Measurements from ENCODE around the gene AP1S2. TPM values are rescaled to one million over a fixed set of nuclear protein-coding genes. Genes with fewer than 3 reads are reported as not detected.

Gene AP1S2
- total RNA-seq, 2 experiments from 2014 or later, result 29.5 to 34.3 TPM

DNA sequence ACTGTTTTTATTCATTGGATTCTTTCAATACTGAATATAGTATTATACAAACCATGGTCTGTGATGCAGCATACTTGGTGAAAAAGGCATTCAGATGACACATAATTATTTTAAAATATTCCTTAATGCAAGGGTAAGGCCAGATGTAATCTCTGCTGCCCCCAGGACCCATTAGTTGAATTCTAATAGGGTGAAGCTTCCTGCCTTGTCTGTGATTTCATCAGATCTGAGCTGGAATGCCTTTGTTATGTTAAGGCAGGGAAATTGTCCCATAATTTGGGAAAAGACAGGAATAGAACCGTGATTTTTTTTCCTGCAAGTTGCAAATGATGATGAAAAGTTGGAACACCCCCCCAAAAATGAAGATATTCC is 38.2 kb downstream of the AP1S2 start:
- H3K4me3 Mint-ChIP-seq, result no peak overlapping the region
- peak overlapping the region; percentile 79 for H3K27ac Mint-ChIP-seq
- H3K27me3 Mint-ChIP-seq, result no peaks in the 10 kb centered on the region
- ChIA-PET POLR2A (interaction anchor here (0.9 to 2.1 kb wide), 7 partner anchors 11 to 78 kb away, joined by 3 to 16 read pairs (median 4); partner anchors contain the start of genes AP1S2, CA5B and ZRSR2), CTCF (interaction anchor here (0.9 to 1.4 kb wide), 4 partner anchors 15 to 39 kb away, joined by 3 to 7 read pairs (median 4); partner anchors contain the start of gene AP1S2)
- no peaks in the 10 kb centered on the region for H3K9me3 Mint-ChIP-seq
- peaks cover 53% of the 10 kb centered on the region for H3K36me3 Mint-ChIP-seq (ENCODE audit: low read depth)
- H3K4me1 Mint-ChIP-seq, result peaks cover 54% of the 10 kb centered on the region
- DNase-seq, result no peak

DNA sequence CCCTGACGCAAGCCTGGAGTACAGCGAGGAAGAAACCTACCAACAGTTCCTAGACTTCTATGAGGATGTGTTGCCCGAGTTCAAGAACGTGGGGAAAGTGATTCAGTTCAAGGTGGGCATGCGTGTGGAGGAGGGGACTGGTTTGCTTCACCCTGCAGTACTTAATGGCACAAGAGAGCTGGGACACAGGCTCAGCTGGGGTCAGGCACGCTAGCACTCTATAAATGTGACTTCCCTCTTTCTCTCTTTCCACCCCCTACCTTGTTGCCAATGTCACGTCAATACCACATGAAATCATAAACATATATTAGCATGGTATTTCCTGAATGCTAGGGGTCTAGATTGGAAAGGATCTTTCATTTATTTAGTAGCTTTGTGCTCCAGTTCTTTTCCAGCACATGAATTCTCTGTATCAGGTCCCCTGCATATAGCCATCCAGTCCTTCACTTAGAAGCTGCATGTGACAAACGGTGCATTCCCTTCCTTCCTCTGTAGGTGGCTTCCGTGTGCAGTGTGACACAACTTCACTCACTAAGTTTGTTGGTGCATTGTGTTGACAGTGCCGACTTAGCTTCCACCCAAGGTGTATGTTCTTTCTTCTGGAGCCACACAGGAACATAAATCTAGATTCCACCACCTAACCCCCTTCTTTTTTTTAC is 38.7 kb downstream of the AP1S2 start:
- Mint-ChIP-seq H3K9me3 (no peaks in the 10 kb centered on the region), H3K27me3 (no peaks in the 10 kb centered on the region), H3K4me3 (no peak overlapping the region), H3K36me3 (ENCODE audit: low read depth) (peaks cover 49% of the 10 kb centered on the region), H3K4me1 (peaks cover 54% of the 10 kb centered on the region), H3K27ac (peak overlapping the region; percentile 79)
- DNase-seq, result peak; percentile 40
- ChIA-PET CTCF (interaction anchor here (0.9 to 1.4 kb wide), 5 partner anchors 15 to 156 kb away, joined by 3 to 7 read pairs (median 3); partner anchors contain the start of gene AP1S2), POLR2A (interaction anchor here (0.9 to 2.1 kb wide), 6 partner anchors 10 to 77 kb away, joined by 3 to 16 read pairs (median 6); partner anchors contain the start of genes AP1S2, CA5B and ZRSR2)

GRCh38 chrX:15814771-15815365 is 39.7 kb downstream of the AP1S2 start:
- H3K36me3 Mint-ChIP-seq (ENCODE audit: low read depth), result peaks cover 46% of the 10 kb centered on the region
- H3K4me3 Mint-ChIP-seq, result no peak overlapping the region
- no peaks in the 10 kb centered on the region for H3K9me3 Mint-ChIP-seq
- no peak for DNase-seq
- ChIA-PET CTCF (interaction anchor here (0.6 to 1.2 kb wide), 4 partner anchors 32 to 1033 kb away, joined by 3 read pairs; no protein-coding TSS in a partner anchor), POLR2A (interaction anchor here (1.1 kb wide), 1 partner anchor 40 kb away, joined by 3 read pairs; the partner anchor contains the start of gene AP1S2)
- peaks cover 46% of the 10 kb centered on the region for H3K4me1 Mint-ChIP-seq
- no peak overlapping the region for H3K27ac Mint-ChIP-seq
- no peaks in the 10 kb centered on the region for H3K27me3 Mint-ChIP-seq

- Mint-ChIP-seq H3K36me3 (ENCODE audit: low read depth) (peaks cover 50% of the 10 kb centered on the region), H3K9me3 (no peaks in the 10 kb centered on the region), H3K4me3 (no peak overlapping the region), H3K27ac (no peak overlapping the region), H3K4me1 (peaks cover 46% of the 10 kb centered on the region), H3K27me3 (no peaks in the 10 kb centered on the region)
- no peak for DNase-seq
- CTCF ChIA-PET, result interaction anchor here (1.4 kb wide), 1 partner anchor 42 kb away, joined by 3 read pairs; the partner anchor contains the start of gene AP1S2
- POLR2A ChIA-PET, result interaction anchor here (1.3 kb wide), 1 partner anchor 22 kb away, joined by 4 read pairs; no protein-coding TSS in a partner anchor
Observed at GRCh38 chrX:15813416-15813815, 41.2 kb downstream of the AP1S2 start.

GRCh38 chrX:15812192-15812938 is 42.2 kb downstream of the AP1S2 start:
- DNase-seq, result no peak
- POLR2A ChIA-PET, result interaction anchor here (1.3 kb wide), 1 partner anchor 21 kb away, joined by 4 read pairs; no protein-coding TSS in a partner anchor
- Mint-ChIP-seq H3K9me3 (no peaks in the 10 kb centered on the region), H3K4me3 (no peak overlapping the region), H3K27ac (no peak overlapping the region), H3K36me3 (ENCODE audit: low read depth) (peaks cover 45% of the 10 kb centered on the region), H3K4me1 (peaks cover 43% of the 10 kb centered on the region), H3K27me3 (no peaks in the 10 kb centered on the region)
- CTCF ChIA-PET, result interaction anchor here (1.4 kb wide), 1 partner anchor 43 kb away, joined by 3 read pairs; the partner anchor contains the start of gene AP1S2

- Mint-ChIP-seq H3K27me3 (no peaks in the 10 kb centered on the region), H3K36me3 (ENCODE audit: low read depth) (peaks cover 42% of the 10 kb centered on the region), H3K27ac (no peak overlapping the region), H3K4me1 (peaks cover 6% of the 10 kb centered on the region), H3K9me3 (no peaks in the 10 kb centered on the region), H3K4me3 (no peak overlapping the region)
- DNase-seq, result no peak
- ChIA-PET POLR2A (no interaction called here), CTCF (no interaction called here)
Observed at GRCh38 chrX:15808254-15808653, 46.4 kb downstream of the AP1S2 start.

DNA sequence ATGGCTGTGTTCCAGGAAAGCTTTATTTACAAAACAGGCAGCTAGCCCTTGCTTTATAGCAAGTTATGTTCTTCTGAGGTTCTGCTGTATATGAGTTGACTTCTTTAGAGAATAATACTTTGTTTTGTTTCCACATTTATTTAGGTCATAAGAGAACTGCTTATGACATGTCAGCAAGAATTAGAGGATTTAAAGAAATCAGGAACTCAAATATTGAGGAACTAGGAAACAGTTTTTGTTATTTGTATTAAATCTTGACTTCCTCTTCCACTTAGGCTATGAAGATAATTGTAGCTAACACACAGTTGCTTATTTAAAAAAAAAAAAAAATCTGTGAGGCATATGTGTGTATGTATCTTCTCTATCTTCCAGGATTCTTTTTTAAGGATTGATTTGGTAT is 50.0 kb downstream of the AP1S2 start:
- no peaks in the 10 kb centered on the region for H3K9me3 Mint-ChIP-seq
- H3K27ac Mint-ChIP-seq, result no peak overlapping the region
- CTCF ChIA-PET, result no interaction called here
- H3K4me3 Mint-ChIP-seq, result no peak overlapping the region
- H3K4me1 Mint-ChIP-seq, result no peaks in the 10 kb centered on the region
- peaks cover 25% of the 10 kb centered on the region for H3K36me3 Mint-ChIP-seq (ENCODE audit: low read depth)
- POLR2A ChIA-PET, result interaction anchor here (1.0 kb wide), 1 partner anchor 13 kb away, joined by 3 read pairs; no protein-coding TSS in a partner anchor
- no peaks in the 10 kb centered on the region for H3K27me3 Mint-ChIP-seq
- no peak for DNase-seq

- CTCF ChIA-PET, result interaction anchor here (0.9 kb wide), 1 partner anchor 9 kb away, joined by 3 read pairs; no protein-coding TSS in a partner anchor
- Mint-ChIP-seq H3K27ac (no peak overlapping the region), H3K4me3 (no peak overlapping the region), H3K27me3 (no peaks in the 10 kb centered on the region), H3K4me1 (peaks cover 43% of the 10 kb centered on the region), H3K9me3 (no peaks in the 10 kb centered on the region), H3K36me3 (ENCODE audit: low read depth) (peaks cover 35% of the 10 kb centered on the region)
- POLR2A ChIA-PET, result no interaction called here
- DNase-seq, result no peak
Observed at GRCh38 chrX:15797707-15798106, 56.9 kb downstream of the AP1S2 start.

DNA sequence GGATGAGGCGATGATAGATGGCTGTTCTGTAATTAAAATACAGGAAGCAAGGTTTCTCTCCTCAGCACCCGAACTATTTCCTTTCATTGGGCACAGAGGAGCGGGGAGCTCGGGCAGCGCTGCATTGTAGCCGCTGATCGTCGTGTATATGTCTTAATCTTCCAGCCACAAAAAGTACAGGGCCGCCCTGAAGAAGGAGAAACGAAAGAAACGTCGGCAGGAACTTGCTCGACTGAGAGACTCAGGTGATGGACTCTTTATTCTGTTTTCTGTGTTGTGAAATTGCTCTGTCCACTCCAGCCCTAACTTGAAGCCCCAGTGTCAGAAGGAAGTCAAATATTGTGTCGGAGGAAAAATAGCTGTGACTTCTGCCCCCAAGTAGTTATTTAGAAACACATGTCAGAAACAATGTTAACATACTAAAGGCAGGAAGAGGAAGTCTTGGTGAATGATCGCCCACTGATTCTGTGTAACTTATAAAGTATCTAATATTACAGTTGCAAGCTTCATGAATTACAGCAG is 63.8 kb downstream of the AP1S2 start:
- DNase-seq, result no peak
- Mint-ChIP-seq H3K36me3 (ENCODE audit: low read depth) (peaks cover 18% of the 10 kb centered on the region), H3K9me3 (no peaks in the 10 kb centered on the region), H3K27ac (no peak overlapping the region), H3K27me3 (no peaks in the 10 kb centered on the region), H3K4me3 (no peak overlapping the region), H3K4me1 (peaks cover 34% of the 10 kb centered on the region)
- ChIA-PET CTCF (interaction anchor here (0.6 to 1.8 kb wide), 5 partner anchors 34 to 458 kb away, joined by 3 to 10 read pairs (median 3); partner anchors contain the start of genes AP1S2 and CA5B), POLR2A (interaction anchor here (0.7 to 3.8 kb wide), 22 partner anchors 9 to 929 kb away, joined by 3 to 42 read pairs (median 6); partner anchors contain the start of genes AP1S2, CA5B and SYAP1)

DNA sequence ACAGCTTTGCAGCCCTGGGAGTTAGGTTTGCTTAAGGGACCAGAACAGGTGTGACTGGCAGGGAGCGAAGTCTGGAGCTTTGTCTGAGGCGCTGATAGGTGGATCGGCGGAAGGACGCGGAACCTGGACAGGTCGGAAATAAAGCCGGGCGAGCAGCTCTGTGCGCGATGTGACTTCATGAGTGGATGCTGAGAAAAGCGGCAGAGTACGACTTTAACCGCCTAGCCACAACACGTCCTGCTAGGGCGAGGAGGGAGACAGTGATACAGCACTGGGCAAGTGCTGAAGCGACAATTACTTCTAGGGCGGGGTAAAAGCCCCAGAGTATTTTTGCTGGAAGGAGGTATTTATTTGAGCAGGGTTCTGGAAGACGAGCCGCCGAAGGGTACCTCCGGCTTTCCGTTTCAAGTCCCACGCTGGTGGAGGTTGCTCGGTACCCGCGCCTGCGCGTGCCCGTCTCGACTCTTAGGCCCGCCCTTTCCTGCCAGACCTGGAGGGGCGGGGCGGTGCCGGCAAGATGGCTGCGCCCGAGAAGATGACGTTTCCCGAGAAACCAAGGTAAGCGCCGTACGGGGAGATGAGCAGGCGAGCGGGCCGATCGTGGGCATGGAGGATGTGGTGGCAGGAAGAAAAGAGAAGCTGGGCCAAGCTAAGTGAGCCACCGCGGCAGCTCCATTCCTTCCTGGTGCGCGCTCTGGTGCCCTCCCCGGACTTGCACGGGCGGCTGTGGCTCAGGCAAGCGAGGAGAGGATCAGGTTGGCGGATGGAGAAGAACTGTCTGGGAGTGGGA is 64.4 kb downstream of the AP1S2 start, which contains the start of gene ZRSR2:
Gene ZRSR2, plus strand, starts transcription at position 506 of the 790 bp plus-strand sequence. Its CDS starts 12 bp downstream, at position 518.
- ChIA-PET CTCF (interaction anchor here (1.1 to 1.8 kb wide), 5 partner anchors 13 to 65 kb away, joined by 3 to 10 read pairs (median 4); partner anchors contain the start of genes AP1S2 and CA5B), POLR2A (interaction anchor here (0.7 to 3.8 kb wide), 23 partner anchors 9 to 930 kb away, joined by 3 to 42 read pairs (median 4); partner anchors contain the start of genes AP1S2, CA5B and SYAP1)
- H3K9me3 Mint-ChIP-seq, result no peaks in the 10 kb centered on the region
- H3K4me1 Mint-ChIP-seq, result peaks cover 31% of the 10 kb centered on the region
- H3K27me3 Mint-ChIP-seq, result no peaks in the 10 kb centered on the region
- H3K36me3 Mint-ChIP-seq (ENCODE audit: low read depth), result peaks cover 19% of the 10 kb centered on the region
- peak; percentile 89 for DNase-seq
- H3K27ac Mint-ChIP-seq, result no peak within 1 kb of the TSS
- no peak within 1 kb of the TSS for H3K4me3 Mint-ChIP-seq

DNA sequence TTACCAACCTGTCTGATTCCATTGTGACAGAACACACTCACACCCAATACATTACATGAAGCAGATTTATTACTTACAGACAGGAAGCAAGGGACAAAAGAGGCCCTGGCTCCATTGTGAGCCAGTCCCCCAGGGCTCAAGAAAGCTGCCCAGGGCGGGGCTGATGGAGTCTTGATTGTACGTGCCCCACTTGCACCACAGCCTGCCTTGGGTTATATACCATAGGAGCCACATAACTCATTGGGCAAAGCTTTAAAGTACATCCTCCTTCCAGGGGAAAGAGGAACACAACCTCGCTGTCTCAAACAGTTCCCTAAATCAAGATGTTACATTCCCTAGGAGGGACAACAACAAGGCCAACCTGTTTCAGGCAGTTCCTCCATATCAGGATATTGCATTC is 67.7 kb downstream of the AP1S2 start:
- no peaks in the 10 kb centered on the region for H3K27me3 Mint-ChIP-seq
- H3K4me1 Mint-ChIP-seq, result peaks cover 14% of the 10 kb centered on the region
- peaks cover 19% of the 10 kb centered on the region for H3K36me3 Mint-ChIP-seq (ENCODE audit: low read depth)
- no peak overlapping the region for H3K4me3 Mint-ChIP-seq
- H3K9me3 Mint-ChIP-seq, result no peaks in the 10 kb centered on the region
- H3K27ac Mint-ChIP-seq, result no peak overlapping the region
- ChIA-PET CTCF (no interaction called here), POLR2A (interaction anchor here (1.4 kb wide), 1 partner anchor 49 kb away, joined by 6 read pairs; the partner anchor contains the start of gene CA5B)
- no peak for DNase-seq
